COR-L47 (cell line): ENCODE data around the gene NOS1AP.

ENCODE experiments used
- DNase-seq: peaks from one replicate; lab custom pipeline; 2025; lab: John Stamatoyannopoulos, UW

Gene NOS1AP

DNA sequence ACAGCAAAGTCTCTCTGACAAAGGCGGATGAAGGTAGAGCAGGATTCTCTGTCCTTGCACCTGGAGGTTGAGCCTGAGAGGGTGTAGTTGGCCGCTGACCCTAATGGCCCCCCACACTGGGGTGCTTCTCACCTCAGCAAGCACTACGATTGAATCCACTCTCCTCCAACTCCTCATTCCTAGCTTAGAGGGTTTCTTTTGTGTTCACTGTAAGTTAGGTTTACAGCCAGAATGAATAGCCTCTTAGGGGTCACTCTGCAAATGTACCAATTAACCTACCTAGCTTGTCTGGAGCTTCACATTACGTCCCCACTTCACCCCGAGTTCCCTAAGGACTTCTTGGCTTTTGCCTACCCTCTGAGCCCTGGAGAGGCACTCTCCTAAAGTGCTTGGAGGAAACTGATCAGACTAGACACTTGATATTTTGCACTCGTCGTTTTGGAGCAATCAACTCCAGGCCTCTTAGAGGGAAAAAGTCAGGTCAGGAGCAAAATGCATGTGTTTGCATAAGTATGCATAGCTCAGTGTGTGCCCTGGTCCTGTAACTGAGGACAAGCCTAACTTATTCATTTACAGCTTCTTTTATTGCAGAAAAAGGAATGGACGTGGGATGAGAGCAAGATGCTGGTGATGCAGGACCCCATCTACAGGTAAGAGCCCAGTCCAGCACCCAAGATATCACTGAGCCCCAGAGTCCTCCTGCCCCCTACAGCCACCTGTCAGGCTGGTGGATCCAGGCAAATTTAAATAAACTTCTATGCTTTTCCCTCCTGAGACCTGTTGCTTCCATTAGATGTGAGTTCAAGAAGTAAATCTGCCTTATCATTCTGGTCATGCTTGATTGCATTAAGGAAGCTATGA is 230.8 kb downstream of the NOS1AP start:
- no peak for DNase-seq

DNA sequence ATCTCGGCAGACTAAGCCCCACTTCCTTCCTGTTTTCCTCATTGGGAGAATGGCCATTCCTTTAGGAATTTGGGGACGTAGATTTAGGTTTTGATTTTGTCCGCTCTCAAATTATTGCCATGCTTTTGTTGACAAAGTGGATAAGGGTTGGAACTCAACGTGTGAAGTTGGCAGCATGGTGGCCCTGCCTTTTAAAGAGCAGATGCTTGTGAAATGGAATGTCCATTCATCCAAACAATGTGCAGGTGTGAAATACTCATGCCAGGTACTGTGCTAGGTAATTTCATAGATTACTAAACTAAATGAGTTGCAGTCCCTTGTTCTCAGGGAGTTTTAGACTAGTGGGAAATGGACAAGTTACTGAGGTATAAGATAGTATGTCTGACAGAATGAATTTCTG is 232.2 kb downstream of the NOS1AP start:
- DNase-seq, result no peak

DNA sequence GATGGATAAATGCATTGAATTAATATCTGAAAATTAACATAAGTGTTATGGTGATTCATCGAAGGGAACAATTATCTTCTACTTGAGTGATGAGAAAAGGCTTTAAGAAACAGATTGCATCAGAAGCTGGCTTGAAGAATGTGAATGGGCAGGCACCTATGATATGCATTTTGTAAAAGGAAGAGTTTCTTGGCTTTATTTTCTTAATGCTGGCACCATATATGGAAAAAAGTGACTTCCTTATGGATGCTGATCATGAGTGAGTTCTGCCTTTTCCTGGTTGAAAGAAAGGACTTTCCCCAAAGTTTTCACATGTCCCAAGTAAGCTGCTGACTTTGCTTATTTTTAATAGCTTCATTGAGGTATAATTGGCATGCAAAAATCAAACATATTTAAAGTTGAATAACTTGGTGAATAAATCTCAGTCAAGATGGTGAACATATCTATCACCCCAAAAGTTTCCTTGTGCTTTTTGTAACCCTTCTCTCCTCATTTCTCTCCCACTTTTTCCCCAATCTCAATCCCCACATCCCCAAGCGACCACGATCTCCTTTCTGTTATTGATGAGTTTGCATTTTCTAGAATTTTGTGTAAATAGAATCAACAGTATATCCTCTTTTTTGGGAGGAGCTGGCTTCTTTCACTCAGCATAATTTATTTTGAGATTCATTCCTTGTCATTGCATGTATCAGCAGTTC is 233.0 kb downstream of the NOS1AP start:
- DNase-seq, result no peak

DNA sequence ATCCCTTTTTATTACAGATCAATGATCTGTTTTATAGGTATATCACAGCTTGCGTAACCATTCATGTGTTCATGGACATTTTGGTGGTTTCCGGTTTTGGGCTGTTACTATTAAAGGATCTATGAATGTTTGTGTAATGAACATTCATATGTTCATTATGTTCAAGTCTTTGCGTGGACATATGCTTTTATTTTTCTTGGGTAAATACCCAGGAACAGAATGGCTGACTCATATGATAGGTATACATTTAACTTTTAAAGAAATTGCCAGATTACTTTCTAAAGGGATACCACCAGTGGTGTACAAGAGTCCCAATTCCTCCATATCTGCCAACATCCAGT is 233.5 kb downstream of the NOS1AP start:
- no peak for DNase-seq

DNA sequence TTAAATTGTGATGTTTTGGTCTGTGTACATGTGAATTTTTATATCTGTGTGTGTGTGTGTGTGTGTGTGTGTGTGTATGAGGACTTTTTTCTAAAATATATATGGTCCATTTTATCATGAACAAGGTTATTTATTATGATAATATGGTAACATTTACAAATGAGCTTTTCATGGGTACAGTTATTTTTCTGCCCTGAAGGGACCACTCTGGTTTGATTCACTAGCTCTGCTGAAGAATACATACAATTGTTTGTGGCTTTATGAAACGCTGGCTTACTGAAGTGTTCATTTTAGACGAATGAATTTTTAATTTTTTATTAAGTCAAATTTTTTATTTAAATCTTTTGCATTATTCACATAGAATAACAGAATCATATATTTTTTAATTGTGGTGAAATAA is 235.2 kb downstream of the NOS1AP start:
- no peak for DNase-seq

DNA sequence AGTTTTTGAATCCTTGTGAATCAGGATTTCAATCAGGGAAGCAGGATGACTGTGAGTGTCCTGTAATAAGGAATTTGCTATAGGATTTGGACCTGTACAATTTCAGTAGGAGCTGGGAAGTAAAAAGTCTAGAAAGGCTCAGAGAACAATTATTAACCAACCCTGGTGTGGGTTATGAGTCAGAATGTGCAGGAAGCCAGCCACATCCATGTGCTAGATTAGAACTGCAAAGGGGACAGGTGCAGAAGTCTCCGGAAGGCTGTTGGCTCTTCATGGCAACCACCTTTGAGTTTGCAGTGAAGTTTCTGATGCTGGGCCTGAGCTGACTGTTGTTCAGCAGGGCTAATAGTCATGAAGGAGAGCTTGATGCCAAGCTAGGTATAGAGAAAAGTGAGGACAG is 236.5 kb downstream of the NOS1AP start:
- no peak for DNase-seq

DNA sequence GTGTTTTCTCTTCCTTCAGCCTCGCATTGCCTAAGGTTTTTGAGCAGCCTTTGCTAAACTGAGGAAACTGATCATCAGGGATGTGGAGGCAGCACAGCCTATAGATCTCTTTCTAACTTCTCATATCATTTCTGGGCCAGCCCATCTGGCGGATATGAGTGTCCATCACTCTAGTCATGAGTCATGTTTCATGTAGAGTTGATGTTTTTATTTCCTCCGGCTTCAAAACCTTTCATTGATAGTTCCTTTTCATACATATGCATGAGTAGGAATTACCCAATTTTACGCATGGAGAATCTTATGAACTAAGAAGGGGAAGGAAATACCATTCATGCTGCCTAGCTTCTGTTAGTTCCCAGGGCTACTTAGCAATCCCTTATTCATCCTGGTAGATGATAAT is 240.8 kb downstream of the NOS1AP start:
- DNase-seq, result no peak

DNA sequence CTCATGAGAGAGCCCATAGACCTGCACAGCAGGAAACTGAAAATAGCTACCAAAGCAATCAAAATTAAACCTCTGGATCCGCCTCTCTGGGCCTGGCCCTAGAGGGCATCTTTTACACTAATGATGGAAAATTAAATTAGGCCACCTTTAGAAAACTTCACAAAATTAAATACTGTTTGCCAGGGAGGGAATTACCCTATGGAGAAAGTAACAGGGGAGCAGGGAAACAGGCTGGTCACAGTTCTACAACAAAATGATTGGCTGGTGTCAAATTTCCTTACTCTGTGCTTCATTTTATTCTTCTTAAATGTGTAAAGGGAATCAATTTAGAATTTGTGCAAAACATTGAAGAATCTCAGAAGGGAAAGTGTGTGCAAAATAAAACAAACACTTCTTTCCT is 244.7 kb downstream of the NOS1AP start:
- no peak for DNase-seq

DNA sequence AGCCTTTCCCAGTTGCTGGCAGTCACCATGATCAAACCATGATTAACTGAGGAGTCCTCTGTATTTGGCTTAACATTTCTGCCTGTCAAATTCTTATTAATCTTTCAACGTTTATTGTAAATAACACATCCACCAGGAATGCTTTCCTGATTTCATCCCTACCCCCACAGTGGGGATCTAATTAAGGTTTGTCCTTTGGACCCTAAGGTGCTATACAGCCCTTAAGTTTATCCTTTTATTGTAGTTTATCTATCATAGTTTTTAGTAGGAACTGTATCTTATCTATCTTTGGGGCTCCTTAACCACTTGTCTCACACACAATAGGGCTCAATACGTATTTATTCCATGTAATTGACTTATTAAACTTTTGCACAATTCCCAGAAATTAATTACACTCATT is 246.2 kb downstream of the NOS1AP start:
- no peak for DNase-seq

DNA sequence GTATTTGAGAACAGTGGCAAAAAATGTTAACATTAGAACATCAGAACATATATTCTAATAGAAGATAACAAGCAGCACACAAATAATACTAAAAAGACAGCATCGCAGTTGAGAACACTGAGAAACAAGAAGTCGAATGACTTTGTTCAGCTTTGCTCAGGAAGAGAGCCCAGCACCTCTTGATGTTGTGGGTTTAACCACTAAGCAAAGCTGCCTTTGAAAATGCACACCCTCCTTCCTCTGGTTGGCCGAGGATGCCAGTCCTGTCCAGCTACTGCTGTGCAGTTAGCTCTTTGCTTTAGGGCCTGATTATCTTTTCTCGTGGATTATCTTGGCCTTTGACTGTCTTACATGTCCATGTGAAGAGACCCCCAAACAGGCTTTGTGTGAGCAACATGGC is 246.7 kb downstream of the NOS1AP start:
- DNase-seq, result no peak

DNA sequence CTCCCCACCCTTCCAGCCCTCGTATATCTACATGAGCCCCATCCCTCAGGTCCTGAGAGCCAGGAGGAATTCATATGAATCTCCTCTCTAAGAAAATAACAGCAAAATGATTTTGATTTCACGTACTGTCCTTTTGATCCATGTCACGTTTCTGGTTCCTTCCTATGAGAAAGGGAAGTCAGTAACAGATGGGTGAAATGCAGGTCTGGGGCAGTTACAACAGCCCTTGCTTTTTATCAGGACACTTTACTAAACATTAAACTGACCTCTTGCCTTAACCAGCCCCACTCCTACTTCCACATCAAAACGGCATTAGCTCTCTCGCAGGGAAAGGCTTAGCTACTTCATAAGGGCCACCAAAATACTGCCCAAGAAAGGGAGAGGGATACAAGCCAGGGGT is 248.1 kb downstream of the NOS1AP start:
- no peak for DNase-seq

DNA sequence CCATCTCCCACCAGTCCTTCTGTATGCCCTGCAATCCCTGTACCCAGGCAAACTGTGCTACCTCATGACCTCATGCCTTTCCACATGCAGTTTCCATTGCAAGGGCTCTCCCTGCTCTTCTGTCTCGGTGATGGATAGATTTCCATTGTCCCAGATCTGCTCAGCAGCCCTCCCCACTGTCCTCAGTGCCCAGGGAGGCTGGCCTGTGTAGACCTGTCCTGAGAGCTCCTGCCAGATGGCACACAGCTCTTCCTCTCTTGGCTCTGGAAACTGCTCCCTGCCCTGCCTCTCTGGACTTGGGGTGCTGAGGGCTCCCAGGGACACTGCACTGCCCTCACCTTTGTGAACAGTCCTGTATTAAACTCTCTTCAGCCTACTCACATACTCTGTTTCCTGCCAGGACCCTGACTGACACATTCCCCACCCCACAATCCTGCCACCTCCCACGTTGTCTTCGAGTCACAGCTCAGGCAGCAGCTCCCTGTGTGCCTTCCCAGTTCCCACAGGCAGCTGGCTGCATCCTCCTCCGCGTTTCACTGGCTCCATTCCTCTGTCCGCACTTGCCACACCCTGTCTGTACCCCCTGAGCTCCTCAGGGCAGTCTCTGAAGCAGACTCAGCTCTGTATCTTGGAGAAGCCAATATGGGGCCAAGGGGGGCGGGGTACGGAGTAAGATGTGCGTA is 250.1 kb downstream of the NOS1AP start:
- DNase-seq, result no peak

DNA sequence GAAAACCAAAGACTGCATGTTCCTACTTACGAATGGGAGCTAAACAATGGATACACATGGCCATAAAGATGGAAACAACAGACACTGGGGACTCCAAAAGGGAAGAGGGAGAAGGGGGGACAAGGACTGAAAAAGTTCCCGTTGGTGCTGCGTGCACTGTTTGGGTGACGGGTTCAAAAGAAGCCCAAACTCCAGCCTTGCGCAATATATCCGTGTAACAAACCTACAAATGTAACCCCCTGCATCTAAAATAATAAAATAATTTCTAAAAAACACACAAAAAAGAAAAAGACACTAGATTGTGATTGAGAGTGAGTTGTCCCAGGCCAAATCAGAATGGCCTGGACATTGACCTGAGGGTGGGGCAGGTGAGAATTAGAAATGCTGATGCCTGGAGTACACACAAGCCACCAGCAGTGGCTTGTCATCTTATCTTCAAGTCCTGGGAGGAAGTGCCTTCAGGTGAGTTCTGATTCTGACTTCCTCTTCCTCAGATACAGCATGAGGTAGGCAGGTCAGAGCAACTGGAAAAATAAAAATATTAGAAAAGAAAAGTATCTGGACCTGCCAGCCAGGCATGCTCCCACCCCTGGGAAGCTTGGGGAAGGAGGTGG is 252.4 kb downstream of the NOS1AP start:
- DNase-seq, result no peak

DNA sequence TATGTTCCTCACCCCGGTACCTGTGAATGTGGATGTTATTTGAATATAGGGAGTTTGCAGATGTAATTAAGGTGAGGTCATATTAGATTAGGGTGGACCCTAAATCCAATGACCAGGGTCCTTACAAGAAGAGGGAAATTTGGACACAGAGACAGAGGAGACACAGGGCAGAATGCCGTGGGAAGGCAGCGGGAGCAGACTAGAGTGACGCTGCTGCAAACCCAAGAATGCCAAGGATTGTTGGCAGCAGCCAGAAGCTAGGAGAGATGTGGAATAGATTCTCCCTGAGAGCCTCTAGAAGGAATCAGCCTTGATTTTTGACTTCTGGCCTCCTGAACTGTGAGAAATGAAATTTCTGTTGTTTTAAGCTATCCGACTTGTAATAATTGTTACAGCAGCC is 253.5 kb downstream of the NOS1AP start:
- no peak for DNase-seq

DNA sequence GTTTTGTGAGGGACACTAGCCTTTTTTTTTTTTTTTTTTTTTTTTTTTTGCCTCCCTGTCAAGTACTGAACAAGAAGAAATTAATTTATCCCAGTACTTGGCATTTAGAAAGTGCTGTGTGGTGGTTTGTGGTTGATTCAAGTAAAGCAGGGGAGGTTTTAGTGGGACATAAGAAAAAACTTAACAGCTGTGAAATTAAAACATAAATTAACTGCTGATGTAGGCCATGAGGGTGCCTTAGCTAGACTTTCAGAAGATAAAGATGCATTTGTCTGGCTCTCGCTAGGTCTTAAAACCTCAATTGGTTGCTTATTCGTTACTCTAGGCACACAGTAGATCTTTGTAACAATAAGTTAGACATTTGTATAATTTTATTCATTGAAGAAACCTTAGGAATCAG is 254.9 kb downstream of the NOS1AP start:
- DNase-seq, result no peak

DNA sequence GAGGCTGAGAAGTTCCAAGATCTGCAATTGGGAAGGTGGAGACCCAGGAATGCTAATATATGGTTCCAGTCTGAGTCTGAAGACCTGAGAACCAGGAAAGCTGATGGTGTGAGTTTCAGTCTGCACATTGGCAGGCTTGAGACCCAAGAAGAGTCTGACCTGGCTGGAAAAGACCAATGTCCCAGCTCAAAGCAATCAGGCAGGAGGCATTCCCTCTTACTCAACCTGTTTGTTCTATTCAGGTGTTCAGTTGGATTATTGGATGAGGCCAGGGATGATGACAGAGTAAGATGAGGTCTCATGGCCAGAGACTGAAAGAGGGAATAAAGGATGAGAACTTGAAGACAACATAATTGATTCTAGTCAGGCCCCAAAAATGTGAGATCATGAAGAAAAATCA is 257.1 kb downstream of the NOS1AP start:
- DNase-seq, result no peak

DNA sequence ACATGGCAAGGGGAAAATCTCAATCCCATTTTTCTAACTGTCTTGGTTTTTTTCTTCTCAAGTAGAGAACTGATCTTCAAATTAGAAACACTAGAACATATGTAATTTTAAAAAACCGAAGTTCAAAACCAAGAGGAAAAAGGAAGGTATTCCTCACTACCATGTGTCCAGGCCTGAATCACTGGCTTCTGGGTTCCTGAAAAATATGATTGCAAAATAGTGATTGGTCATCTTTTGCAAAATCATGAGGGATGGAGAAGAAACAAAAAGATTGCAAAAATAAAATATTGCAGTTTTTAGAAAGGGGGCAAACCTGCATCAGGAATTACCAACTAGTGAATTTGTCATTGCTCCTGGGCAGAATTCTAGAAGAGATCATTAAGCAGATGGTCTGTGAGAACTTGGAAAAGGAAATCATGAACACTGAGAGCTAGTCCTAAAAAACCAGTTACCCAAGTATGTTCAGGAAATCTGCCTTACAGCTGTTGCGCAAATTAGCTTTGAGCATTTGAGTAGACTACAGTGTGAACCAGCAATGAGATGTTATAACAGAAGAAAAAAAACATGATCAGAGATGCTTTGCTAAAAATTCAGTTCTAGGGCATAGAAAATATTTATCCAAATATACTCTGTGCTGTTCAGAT is 257.8 kb downstream of the NOS1AP start:
- no peak for DNase-seq

DNA sequence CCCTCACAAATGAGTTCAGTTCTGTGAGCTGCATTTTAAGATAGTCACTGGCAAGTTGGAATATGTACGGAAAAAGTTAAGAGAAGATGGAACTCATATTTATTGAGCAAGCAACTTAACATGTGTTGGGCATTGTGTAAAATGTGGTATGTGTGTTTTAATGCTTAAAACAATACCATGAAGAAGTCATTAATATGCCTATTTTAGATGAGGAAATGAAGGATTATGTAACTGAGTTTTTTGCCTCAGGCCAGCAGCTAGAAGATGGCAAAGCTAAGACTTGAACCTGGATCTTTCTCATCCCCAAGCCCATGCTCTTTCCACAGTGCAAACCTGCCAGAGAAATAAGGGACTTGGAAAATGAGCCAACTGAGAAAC is 258.3 kb downstream of the NOS1AP start:
- no peak for DNase-seq

DNA sequence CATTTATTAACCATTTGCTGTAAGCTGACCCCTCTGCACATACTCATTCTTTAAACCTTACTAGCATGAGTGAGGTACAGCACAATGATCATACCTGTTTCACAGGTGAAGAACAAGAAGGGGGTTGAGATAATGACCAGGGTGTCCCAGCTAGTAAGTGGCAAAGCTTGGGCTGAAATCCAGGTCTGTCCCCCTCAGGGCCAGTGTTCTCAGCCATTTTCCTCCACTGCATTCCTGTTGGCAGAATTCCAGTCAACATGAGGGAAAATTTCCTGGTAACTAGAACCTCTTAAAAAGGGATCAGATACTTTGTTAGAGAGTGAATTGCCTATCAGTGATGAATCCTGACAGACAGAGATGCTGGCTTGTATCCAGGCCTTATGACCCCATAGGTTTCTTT is 259.0 kb downstream of the NOS1AP start:
- peak; percentile 62 for DNase-seq

DNA sequence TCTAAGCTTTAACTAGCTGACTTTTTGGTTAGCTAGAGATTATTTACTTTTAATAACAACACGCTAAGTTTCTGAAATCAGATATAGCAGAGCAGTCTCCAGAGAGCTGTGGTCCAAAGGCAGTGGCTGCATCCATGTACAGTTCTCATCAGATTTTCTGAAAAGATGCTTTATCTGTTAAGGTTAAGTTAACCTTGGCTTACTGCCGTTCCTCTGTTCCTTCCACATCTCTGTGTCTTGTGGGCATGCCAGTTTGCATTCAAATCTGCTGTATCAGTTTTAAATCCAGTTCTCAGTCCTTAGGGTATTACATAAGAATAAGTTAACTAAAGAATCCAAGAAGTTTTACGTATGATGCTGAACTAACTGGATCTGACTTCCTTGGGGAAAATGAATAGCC is 260.3 kb downstream of the NOS1AP start:
- DNase-seq, result no peak

DNA sequence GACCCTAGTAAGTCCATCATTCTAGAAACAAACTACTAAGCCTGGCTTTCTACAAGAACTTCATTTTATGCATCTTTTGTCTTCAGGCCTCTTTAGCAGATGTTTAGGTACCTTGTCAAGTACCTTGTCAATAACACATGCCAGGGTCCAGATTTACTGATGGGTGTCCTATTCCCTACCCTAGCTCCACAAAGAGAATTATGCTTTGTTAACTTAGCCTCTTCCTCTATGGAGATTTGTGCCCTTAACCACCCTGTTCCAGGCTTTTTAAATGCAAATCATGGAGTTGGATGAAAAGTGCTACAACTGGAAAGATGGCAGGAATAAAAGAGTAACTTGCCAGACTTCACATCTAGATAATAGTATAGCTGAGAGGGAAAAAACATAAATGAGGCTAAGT is 264.5 kb downstream of the NOS1AP start:
- DNase-seq, result no peak

DNA sequence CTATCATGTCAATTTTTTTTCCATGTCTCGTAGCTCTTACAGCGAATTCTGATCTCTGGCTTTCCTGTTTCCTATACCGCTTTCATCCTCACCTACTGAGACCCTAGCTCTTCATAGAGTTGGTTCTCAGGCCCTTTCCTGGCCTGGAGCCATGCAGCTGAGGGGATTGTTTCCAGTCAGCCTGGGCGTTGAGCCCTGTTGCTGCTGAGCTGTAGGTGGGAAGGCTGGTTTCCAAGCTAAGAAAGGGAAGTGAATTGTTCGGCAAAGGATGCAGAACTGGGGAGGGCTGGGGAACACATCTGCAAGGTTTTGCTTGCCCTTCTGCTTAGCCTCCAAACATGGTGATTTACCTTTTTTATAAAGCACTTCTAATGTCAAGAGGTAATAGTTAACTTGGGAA is 265.6 kb downstream of the NOS1AP start:
- no peak for DNase-seq
